HG02610 (cell line): ENCODE measurements around the gene GPHN.
"Not testable (repeated sequence)": the region's sequence is repeated elsewhere in the genome, so short reads cannot be mapped to it uniquely, and the experiment has no call there.

Experiments
- ATAC-seq: cut with Tn5 transposase; IDR thresholded peaks from one replicate; pipeline ENCODE4 v1.9.1; 2021; ENCODE audit warnings: mild to moderate bottlenecking, moderate library complexity; ENCODE audit not compliant: unreplicated experiment

The GPHN gene

GRCh38 chr14:66758031-66758613 is 250.2 kb downstream of the GPHN start:
- no peak for ATAC-seq

- no peak for ATAC-seq
Measured at GRCh38 chr14:66772146-66772545, 264.2 kb downstream of the GPHN start.

- ATAC-seq: no peak
Measured at GRCh38 chr14:66782853-66783252, 274.9 kb downstream of the GPHN start.

GRCh38 chr14:66790101-66790500 is 282.2 kb downstream of the GPHN start:
- ATAC-seq: no peak

DNA sequence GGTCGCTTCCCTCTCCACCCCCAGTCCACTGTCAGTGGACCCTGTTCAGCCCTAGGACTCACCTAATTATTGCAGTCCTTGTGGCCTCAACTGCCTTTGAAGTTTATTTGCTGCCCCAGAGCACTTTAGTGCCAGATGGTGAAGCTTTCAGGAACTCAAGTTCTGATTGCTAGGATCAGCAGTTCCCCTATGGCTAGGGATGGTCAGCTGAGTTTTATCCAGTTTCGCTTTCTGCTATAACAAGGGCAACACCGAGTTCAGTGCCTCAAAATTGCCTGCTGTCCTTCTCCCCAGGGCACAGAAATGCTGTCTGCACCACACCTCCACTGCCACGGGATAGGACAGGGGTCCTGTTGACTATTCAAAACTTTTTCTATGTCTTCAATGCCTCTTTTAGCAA is 295.0 kb downstream of the GPHN start:
- ATAC-seq: no peak

DNA sequence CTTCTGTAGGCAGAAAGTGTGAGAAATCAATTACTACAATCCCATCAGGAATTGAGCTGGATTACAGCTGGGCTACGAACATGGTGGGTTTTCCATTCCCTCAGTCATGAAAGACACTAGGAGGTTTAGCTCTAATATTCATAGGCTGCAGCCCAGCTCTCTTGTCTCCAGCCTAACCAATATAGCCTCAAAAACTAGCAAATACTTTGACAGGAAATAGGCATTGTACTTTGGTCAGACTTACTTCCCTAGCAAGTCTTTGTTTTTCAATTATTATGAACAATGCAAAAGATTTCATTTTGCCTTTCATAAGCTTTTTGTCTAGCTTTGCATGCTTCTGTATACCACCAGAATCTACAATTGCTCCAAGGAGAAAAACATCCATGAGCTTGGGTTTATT is 296.2 kb downstream of the GPHN start:
- ATAC-seq: no peak

DNA sequence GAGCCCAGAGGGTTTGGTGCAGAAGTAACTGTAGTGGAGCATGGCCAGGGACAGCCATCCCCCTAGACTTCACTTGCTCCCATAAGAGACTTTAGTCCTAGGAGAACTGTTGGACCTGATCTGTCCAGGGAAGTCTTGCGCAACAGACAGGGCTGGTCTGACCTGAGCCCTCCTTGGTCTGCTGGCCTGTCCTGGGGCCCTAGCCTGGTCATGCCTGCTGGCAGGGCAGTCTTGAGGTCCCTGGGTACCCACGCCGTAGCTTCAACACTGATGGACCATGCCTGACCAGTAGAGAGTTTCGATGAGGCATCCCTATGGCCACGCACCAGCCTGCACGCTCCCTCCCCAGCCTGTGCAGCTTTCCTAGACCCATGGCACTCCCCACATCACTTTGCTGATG is 305.7 kb downstream of the GPHN start:
- no peak for ATAC-seq

DNA sequence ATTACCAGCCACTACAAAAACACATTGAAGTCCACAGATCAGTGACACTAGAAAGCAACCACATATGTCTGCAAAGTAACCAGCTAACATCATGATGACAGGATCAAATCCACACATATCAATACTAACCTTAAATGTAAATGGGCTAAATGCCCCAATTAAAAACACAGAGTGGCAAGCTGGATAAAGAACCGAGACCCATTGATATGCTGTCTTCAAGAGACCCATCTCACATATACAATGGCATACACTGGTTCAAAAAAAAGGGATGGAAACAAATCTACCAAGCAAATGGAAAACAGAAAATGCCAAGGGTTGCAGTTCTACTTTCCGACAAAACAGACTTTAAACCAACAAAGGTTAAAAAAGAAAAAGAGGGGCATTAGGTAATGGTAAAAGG is 307.7 kb downstream of the GPHN start:
- ATAC-seq: no peak

DNA sequence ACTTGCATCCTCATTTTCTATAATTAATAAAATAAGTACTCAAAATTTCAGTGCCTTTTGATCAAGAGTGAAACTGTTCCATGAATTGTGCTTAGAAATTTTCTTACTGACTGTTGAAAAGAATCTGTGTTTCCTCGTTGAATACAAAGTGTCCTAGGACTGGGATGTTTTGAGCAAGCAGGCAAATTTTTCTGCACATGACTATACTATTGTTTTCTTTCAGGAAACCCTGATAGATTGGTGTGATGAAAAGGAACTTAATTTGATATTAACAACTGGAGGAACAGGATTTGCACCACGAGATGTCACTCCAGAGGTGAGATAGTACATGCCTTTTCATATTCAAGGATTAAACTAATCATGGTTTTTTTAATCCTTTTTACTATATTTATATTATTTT is 316.3 kb downstream of the GPHN start:
- ATAC-seq: no peak

DNA sequence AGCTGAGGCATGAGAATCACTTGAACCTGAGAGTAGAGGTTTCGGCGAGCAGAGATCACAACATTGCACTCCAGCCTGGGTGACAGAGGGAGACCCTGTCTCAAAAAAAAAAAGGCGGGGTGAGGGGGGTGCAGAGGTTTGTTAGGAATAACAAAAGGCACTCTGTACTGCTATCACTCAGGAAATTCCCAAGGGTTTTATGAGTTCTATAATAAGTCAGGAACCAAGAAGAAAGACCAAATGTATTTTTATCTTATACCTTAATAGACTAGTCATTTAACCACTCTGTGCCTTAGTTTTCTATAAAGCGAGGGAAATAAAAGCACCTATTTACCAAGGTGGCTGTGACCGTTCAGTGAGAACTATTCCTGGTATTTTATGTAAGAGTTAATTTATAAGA is 319.2 kb downstream of the GPHN start:
- ATAC-seq: no peak

- ATAC-seq: no peak
Measured at GRCh38 chr14:66831173-66831572, 323.2 kb downstream of the GPHN start.

DNA sequence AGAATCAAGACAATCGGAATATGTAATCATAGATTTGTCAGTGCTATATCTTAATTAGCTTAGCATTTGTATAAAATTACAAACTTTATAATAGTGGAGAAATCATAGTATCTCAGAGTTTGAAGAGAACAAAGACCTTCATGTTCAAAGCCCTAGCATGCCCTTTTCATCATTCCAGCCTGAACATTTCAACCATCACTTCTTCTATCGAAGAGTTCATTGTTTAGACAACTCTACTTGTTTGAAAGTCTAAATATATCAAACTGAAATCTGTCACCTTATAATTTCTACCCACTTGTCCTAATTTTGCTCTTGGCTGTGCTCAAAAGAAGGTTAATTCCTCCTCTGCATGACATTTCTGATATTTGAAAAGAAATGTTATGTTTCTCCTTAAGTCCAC is 325.9 kb downstream of the GPHN start:
- ATAC-seq: no peak

DNA sequence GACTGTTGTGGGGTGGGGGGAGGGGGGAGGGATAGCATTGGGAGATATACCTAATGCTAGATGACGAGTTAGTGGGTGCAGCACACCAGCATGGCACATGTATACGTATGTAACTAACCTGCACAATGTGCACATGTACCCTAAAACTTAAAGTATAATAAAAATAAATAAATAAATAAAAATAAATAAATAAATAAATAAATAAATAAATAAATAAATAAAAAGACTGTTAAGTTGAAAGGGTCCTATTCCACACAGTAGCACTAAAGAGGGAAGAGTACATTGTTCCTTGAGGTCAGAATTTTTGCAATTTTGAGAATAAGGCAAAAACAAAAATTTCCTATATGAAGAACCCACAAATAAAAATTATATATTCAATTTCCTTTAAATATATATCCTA is 329.5 kb downstream of the GPHN start:
- ATAC-seq: not testable (repeated sequence)

- peak; percentile 40 for ATAC-seq
Measured at GRCh38 chr14:66842911-66843512, 335.1 kb downstream of the GPHN start.

GRCh38 chr14:66850258-66850888 is 342.4 kb downstream of the GPHN start:
- no peak for ATAC-seq

GRCh38 chr14:66853311-66853710 is 345.4 kb downstream of the GPHN start:
- ATAC-seq: no peak

DNA sequence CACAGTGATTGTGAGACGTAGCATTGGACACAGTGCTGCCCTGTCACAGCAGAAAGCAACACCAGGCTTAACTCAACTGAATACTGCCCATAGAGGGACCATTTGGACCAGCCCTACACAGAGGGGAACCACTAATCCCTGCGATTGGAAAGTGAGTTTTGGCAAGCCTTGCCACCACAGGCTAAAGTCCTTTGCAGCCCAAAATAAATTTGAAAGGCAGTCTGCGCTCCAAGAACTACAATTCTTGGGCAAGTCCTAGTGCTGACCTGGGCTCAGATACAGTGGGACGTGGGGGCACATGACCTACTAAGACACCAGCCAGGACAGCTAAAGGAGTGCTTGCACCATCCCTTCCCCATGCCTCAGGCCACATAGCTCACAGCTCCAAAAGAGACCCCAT is 349.9 kb downstream of the GPHN start:
- no peak for ATAC-seq

DNA sequence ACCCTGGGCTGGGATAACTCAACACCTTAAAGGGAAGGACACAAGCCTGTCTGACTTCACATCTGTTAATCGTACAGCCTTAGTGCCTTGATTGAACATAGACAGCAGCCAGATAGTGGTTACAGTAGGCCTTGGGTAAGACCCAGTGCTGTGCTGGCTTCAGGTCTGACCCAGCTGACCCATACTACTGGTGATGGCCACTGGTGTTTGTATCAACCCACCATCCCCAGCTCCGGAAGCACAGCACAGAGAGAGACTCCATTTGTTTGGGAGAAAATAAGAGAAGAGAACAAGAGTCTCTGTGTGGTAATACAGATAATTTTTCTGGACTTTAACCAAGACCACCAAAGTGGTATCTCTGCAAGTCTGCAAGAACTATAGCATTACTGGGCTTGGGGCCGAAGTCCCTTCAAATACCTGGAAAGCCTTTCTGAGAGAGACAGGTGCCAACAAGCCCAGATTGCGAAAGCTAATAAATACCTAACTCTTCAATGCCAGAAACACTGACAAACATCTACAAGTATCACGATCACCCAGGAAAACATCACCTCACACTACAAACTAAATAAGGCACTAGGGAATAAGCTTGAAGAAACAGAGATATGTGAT is 351.2 kb downstream of the GPHN start:
- no peak for ATAC-seq

DNA sequence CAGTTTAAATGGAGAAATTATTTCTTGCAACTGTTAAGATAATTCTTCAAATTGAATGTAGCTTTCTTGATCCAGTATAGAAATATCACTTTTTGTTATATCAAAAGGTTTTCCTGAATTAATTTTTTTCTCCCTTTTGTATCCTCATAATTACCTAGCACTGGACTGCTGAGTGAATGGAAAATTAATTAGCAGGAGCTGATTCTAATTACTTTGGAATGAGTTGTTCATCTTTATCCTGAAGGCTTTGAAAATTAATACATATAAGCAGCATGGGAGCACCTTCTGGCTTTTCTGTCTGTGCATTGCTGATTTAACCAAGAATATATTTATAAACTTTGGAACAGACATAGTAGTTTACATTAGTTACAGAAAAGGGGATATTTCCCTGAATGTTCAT is 373.6 kb downstream of the GPHN start:
- ATAC-seq: no peak

GRCh38 chr14:66884149-66884548 is 376.2 kb downstream of the GPHN start:
- no peak for ATAC-seq

- ATAC-seq: no peak
Measured at GRCh38 chr14:66900719-66901118, 392.8 kb downstream of the GPHN start.

DNA sequence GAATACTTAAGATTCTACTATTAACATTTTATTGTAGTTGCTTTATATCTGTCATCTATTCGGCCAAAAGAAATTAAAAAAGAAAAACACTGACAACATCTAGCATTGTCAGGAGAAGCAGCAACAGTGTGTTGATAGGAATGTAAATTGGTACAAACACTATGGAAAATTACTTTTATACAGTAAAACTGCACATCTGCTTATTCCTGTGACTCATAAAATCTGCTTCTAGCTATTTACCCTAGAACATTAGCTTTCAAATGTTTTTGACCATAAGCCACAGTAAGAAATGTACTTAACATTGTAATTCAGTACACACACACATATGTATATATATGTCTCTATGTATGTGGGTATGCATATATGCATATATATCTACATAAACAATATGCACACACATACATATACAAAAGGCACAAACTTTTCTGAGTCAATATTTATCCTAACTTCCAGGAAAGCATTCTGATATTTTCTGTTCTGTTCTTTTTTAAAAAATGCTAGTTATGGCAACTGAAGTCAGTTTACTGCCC is 402.4 kb downstream of the GPHN start:
- no peak for ATAC-seq
